Tibial nerve (tissue), 4 donors: Measurements from ENCODE around the gene EARS2. TPM values are rescaled to one million over a fixed set of nuclear protein-coding genes. Genes with fewer than 3 reads are reported as not detected.

Experiments
- DNase-seq, 2 donors: peaks; one replicate each; pipeline ENCODE4 v3.0.0-alpha.2; 2019; ENCODE audit warnings: low spot score in 2 of 2
- H3K27ac ChIP-seq, 4 donors: fragments of 200-600 bp; sonication (generic) in 3 of 4; one replicate each; pipeline ENCODE4 v1.5.1; 2017 to 2019; ENCODE audit warnings: mild to moderate bottlenecking in 1 of 4
- H3K27me3 ChIP-seq, 2 donors: fragments of 200-600 bp; sonication (generic) in 1 of 2; one replicate each; pipeline versions ENCODE4 v1.5.1 to v1.6.0; 2017 to 2019
- H3K36me3 ChIP-seq, 3 donors: fragments of 200-600 bp; sonication (generic); one replicate each; pipeline ENCODE4 v1.5.1; 2018 to 2019
- H3K4me1 ChIP-seq, 4 donors: fragments of 200-600 bp; sonication (generic) in 3 of 4; one replicate each; pipeline ENCODE4 v1.5.1; 2017 to 2019
- H3K4me3 ChIP-seq, 4 donors: fragments of 200-600 bp; sonication (generic) in 3 of 4; one replicate each; pipeline ENCODE4 v1.5.1; 2017 to 2019; ENCODE audit warnings: mild to moderate bottlenecking in 1 of 4, moderate library complexity in 1 of 4
- H3K9me3 ChIP-seq, 4 donors: fragments of 200-600 bp; sonication (generic) in 3 of 4; one replicate each; pipeline ENCODE4 v1.5.1; 2017 to 2019
- CTCF ChIP-seq, 5 experiments: fragments of 200-600 bp in 3 of 5; fragments of 450-650 bp in 2 of 5; sonication (generic) in 3 of 5; IDR thresholded peaks; one replicate each; pipeline ENCODE4 v1.5.1; 2016 to 2019; ENCODE audit warnings: antibody characterized with exemption in 5 of 5, mild to moderate bottlenecking in 3 of 5, moderate library complexity in 2 of 5
- EP300 ChIP-seq, 2 donors: sonication (generic); formaldehyde crosslinking; IDR thresholded peaks; one replicate each; pipeline ENCODE4 v1.6.1; 2017; ENCODE audit warnings: antibody characterized with exemption in 2 of 2, mild to moderate bottlenecking in 1 of 2
- POLR2A ChIP-seq, 2 donors: fragments of 450-650 bp; IDR thresholded peaks; one replicate each; pipeline ENCODE4 v1.6.1; 2017; ENCODE audit warnings: antibody characterized with exemption in 2 of 2, mild to moderate bottlenecking in 2 of 2, moderate library complexity in 2 of 2
- WGBS, 2 donors: methylation state at CpG; one replicate each; pipeline ENCODE4 v1.1.5; 2018; 5-methylcytosine and 5-hydroxymethylcytosine counted together
- total RNA-seq, 4 donors: library from RNA; depleted of rRNA; stranded (reverse); fragments of >200 nt; gene quantifications; one replicate each; pipeline ENCODE4 v1.1.0, GENCODE V29; 2016

Gene EARS2
- total RNA-seq, 4 donors from 2014 or later = 42.2 to 70.7 (median 57.1) TPM

GRCh38 chr16:23508589-23509440 is 48.3 kb downstream of the EARS2 start:
- no peak for TF ChIP-seq CTCF (IDR thresholded peaks at IDR 0.05)
- TF ChIP-seq POLR2A (IDR thresholded peaks at IDR 0.05) = no peak
- TF ChIP-seq EP300 (IDR thresholded peaks at IDR 0.05) = no peak
- Histone ChIP-seq H3K27ac (peak overlapping the region in 3 of 4 donors; percentile 60 to 90 (median 85)), H3K4me3 (peak overlapping the region; percentile 73 to 97 (median 88)), H3K27me3 (no peaks in the 10 kb centered on the region), H3K4me1 (peaks cover 0 to 48% (median 26%) of the 10 kb centered on the region in 4 donors), H3K36me3 (no peaks in the 10 kb centered on the region), H3K9me3 (no peaks in the 10 kb centered on the region)
- 17 to 19% methylated on average over 28 of the region's 28 CpGs for WGBS, 2 donors
- no peak for DNase-seq

- Histone ChIP-seq H3K27me3 (no peaks in the 10 kb centered on the region), H3K36me3 (no peaks in the 10 kb centered on the region), H3K4me3 (no peak overlapping the region), H3K9me3 (no peaks in the 10 kb centered on the region), H3K27ac (no peak overlapping the region), H3K4me1 (peaks cover 0 to 57% (median 29%) of the 10 kb centered on the region in 4 donors)
- WGBS, 2 donors = 95 to 96% methylated on average over 8 of the region's 8 CpGs
- TF ChIP-seq EP300 (IDR thresholded peaks at IDR 0.05) (no peak), CTCF (IDR thresholded peaks at IDR 0.05) (no peak), POLR2A (IDR thresholded peaks at IDR 0.05) (no peak)
- DNase-seq = no peak
Observed at GRCh38 chr16:23506606-23506994, 50.5 kb downstream of the EARS2 start.

GRCh38 chr16:23505671-23506605 is 51.2 kb downstream of the EARS2 start:
- Histone ChIP-seq H3K27me3 (no peaks in the 10 kb centered on the region), H3K36me3 (no peaks in the 10 kb centered on the region), H3K9me3 (no peaks in the 10 kb centered on the region), H3K4me3 (no peak overlapping the region), H3K4me1 (peaks cover 0 to 53% (median 29%) of the 10 kb centered on the region in 4 donors), H3K27ac (peak overlapping the region in 1 of 4 donors; percentile 71)
- WGBS, 2 donors = 70 to 74% methylated on average over 7 of the region's 7 CpGs
- no peak for TF ChIP-seq POLR2A (IDR thresholded peaks at IDR 0.05)
- TF ChIP-seq CTCF (IDR thresholded peaks at IDR 0.05) = no peak
- TF ChIP-seq EP300 (IDR thresholded peaks at IDR 0.05) = no peak
- no peak for DNase-seq

GRCh38 chr16:23505180-23505665 is 51.9 kb downstream of the EARS2 start:
- peaks cover 0 to 56% (median 31%) of the 10 kb centered on the region in 4 donors for H3K4me1 ChIP-seq
- WGBS, 2 donors = 90 to 92% methylated on average over 9 of the region's 9 CpGs
- peaks cover 0 to 3% (median 0%) of the 10 kb centered on the region in 3 donors for H3K36me3 ChIP-seq
- no peak for DNase-seq
- TF ChIP-seq EP300 (IDR thresholded peaks at IDR 0.05) = no peak
- no peak for TF ChIP-seq CTCF (IDR thresholded peaks at IDR 0.05)
- TF ChIP-seq POLR2A (IDR thresholded peaks at IDR 0.05) = no peak
- H3K27ac ChIP-seq = peak overlapping the region in 2 of 4 donors; percentile 71 to 72
- H3K27me3 ChIP-seq = no peaks in the 10 kb centered on the region
- no peak overlapping the region for H3K4me3 ChIP-seq
- H3K9me3 ChIP-seq = no peaks in the 10 kb centered on the region
